A549 treated with dexamethasone at 1 μM for 4 hours (cell line): ENCODE results near the gene OLIG1. TPM values are rescaled to one million over a fixed set of nuclear protein-coding genes. Genes with fewer than 3 reads are reported as not detected.

Experiments
- total RNA-seq: library from RNA; stranded (reverse); fragments of 200-300 nt; extraction: Qiagen RNA extraction; gene quantifications from 5 replicates; pipeline ENCODE4 v1.2.3, GENCODE V29; 2022

Gene OLIG1
- not detected in 5 replicates for total RNA-seq

GRCh38 chr21:33069994-33070743 lies at the start of gene OLIG1:
OLIG1 (plus strand) TSS chr21:33070141; CDS start chr21:33070247, 106 bp downstream.

GRCh38 chr21:33025489-33026442 lies 44.2 kb upstream of the OLIG1 start, which contains the start of gene OLIG2:
OLIG2 (plus strand) TSS chr21:33025935; CDS start chr21:33026863, 928 bp downstream.

Other genes with a start within 250 kb of the OLIG1 start
- gene OLIG2, start 44.2 kb upstream of the OLIG1 start, total RNA-seq: 0.02 TPM in 1 of 5 replicates, not detected in the others
- gene IFNAR2, start 159.8 kb downstream of the OLIG1 start, total RNA-seq: 13.7 to 16.1 TPM (median 13.9 TPM) in 5 replicates
- gene IL10RB, start 196.2 kb downstream of the OLIG1 start, total RNA-seq: 16.8 to 19.4 TPM (median 18.0 TPM) in 5 replicates